ENCODE data around the gene CLIC6. TPM values are rescaled to one million over a fixed set of nuclear protein-coding genes. Genes with fewer than 3 reads are reported as not detected.
A peak's percentile ranks its signal among the peaks of the same experiment; 100 is the strongest.

Gene CLIC6
- total and polyA plus RNA-seq, 4 donors = 15.1 to 63.9 (median 30.6) TPM

DNA sequence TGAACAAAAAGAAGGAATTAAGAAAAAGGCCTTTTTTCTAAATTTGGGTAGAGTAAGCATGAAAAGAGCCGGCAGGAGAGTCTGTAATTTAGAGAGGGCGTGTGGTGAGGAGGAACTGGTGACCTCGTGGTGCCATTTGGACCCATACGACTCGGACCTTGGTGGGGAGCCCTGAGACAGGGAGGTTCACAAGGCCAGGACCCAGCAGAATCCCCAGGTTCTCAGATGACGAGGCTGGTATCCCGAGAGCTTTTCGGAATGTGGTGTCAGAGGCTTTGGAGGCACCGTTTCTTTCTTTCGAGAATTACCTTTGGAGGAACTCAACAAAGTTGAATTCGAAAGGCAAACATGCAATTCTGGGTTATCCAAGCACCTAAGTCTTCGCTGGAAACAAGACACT is 34.8 kb downstream of the CLIC6 start:
- Histone ChIP-seq H3K9me3 (ENCODE audit: control insufficient read depth in 4 of 4, insufficient read depth in 3 of 4, low read length in 3 of 4) (no peaks in the 10 kb centered on the region), H3K4me1 (ENCODE audit: control insufficient read depth in 5 of 5, insufficient read depth in 5 of 5, low read length in 5 of 5) (peaks cover 0 to 13% (median 9%) of the 10 kb centered on the region in 5 donors), H3K36me3 (ENCODE audit: control insufficient read depth in 4 of 4, insufficient read depth in 4 of 4, low read length in 4 of 4) (no peaks in the 10 kb centered on the region), H3K4me3 (no peak overlapping the region), H3K9ac (ENCODE audit: insufficient read depth in 1 of 2, low read length in 2 of 2) (no peak overlapping the region), H3K27ac (ENCODE audit: low read depth in 1 of 2, low read length in 1 of 2) (peak overlapping the region in 1 of 2 donors; percentile 52), H3K27me3 (ENCODE audit: control insufficient read depth in 3 of 3, insufficient read depth in 3 of 3, low read length in 2 of 3) (no peaks in the 10 kb centered on the region)
- DNase-seq = no peak
- ATAC-seq (ENCODE audit: insufficient read depth, low FRiP score) = no peak
- 90 to 94% methylated on average over 12 of the region's 12 CpGs for WGBS, 2 donors
- TF ChIP-seq CTCF (IDR thresholded peaks at IDR 0.05; ENCODE audit: control extremely low read depth, extremely low read depth) = no peak

GRCh38 chr21:34704119-34704518 is 35.3 kb downstream of the CLIC6 start:
- DNase-seq (peak; percentile 43 to 75 (median 72)), ATAC-seq (ENCODE audit: insufficient read depth, low FRiP score) (no peak)

DNA sequence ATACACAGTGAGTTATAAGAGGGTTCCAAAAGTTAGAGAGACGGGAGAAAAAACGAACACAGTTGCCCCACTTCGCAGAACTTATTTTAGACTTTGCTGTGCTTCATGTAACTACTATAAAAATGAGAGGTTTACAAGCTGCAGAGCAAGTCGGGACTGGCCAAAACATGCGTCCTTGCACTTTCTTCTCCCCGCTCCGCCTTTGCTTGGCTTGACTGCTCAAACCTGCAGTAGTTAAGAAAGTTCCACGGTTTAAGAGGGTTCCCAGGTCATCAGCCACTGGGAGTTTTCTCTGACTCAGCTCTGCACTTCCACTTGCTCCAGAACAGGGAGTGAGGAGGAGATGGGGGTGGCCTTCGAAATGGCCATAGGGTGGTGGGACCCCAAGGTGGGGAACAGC is 36.2 kb downstream of the CLIC6 start:
- Histone ChIP-seq H3K4me1 (ENCODE audit: control insufficient read depth in 5 of 5, insufficient read depth in 5 of 5, low read length in 5 of 5) (peaks cover 0 to 13% (median 9%) of the 10 kb centered on the region in 5 donors), H3K9ac (ENCODE audit: insufficient read depth in 1 of 2, low read length in 2 of 2) (no peak overlapping the region), H3K9me3 (ENCODE audit: control insufficient read depth in 4 of 4, insufficient read depth in 3 of 4, low read length in 3 of 4) (no peaks in the 10 kb centered on the region), H3K27me3 (ENCODE audit: control insufficient read depth in 3 of 3, insufficient read depth in 3 of 3, low read length in 2 of 3) (no peaks in the 10 kb centered on the region), H3K4me3 (no peak overlapping the region), H3K27ac (ENCODE audit: low read depth in 1 of 2, low read length in 1 of 2) (no peak overlapping the region), H3K36me3 (ENCODE audit: control insufficient read depth in 4 of 4, insufficient read depth in 4 of 4, low read length in 4 of 4) (no peaks in the 10 kb centered on the region)
- TF ChIP-seq CTCF (IDR thresholded peaks at IDR 0.05; ENCODE audit: control extremely low read depth, extremely low read depth) = no peak
- DNase-seq (no peak), ATAC-seq (ENCODE audit: insufficient read depth, low FRiP score) (no peak)
- WGBS, 2 donors = 82 to 96% methylated on average over 9 of the region's 9 CpGs

More at GRCh38 chr21:34704119-34704518, 35.3 kb downstream of the CLIC6 start:
- 80 to 90% methylated on average over 7 of the region's 7 CpGs for WGBS, 2 donors
- H3K36me3 ChIP-seq (ENCODE audit: control insufficient read depth in 4 of 4, insufficient read depth in 4 of 4, low read length in 4 of 4) = no peaks in the 10 kb centered on the region
- H3K27ac ChIP-seq (ENCODE audit: low read depth in 1 of 2, low read length in 1 of 2) = no peak overlapping the region
- H3K9ac ChIP-seq (ENCODE audit: insufficient read depth in 1 of 2, low read length in 2 of 2) = no peak overlapping the region
- H3K4me1 ChIP-seq (ENCODE audit: control insufficient read depth in 5 of 5, insufficient read depth in 5 of 5, low read length in 5 of 5) = peaks cover 0 to 13% (median 9%) of the 10 kb centered on the region in 5 donors
- no peaks in the 10 kb centered on the region for H3K27me3 ChIP-seq (ENCODE audit: control insufficient read depth in 3 of 3, insufficient read depth in 3 of 3, low read length in 2 of 3)
- no peaks in the 10 kb centered on the region for H3K9me3 ChIP-seq (ENCODE audit: control insufficient read depth in 4 of 4, insufficient read depth in 3 of 4, low read length in 3 of 4)
- H3K4me3 ChIP-seq = no peak overlapping the region
- TF ChIP-seq CTCF (IDR thresholded peaks at IDR 0.05; ENCODE audit: control extremely low read depth, extremely low read depth) = no peak

DNA sequence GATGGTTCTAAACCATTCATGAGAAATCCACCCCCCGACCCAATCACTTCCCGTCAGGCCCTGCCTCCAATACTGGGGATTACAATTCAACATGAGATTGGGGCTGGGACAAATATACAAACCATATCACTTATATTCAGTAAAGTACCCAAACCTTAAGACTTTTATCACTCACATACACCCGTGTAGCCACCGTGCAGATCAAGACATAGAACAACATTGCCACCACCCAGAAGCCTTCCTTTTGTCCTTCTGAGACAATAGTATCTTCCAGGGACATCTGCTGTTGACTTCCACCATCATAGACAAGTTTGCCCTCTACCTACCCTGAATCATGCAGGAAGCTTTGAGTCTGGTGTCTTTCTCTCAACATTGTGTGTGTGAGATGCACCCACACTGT is 37.5 kb downstream of the CLIC6 start:
- H3K4me1 ChIP-seq (ENCODE audit: control insufficient read depth in 5 of 5, insufficient read depth in 5 of 5, low read length in 5 of 5) = peaks cover 0 to 13% (median 9%) of the 10 kb centered on the region in 5 donors
- peaks cover 0 to 2% (median 0%) of the 10 kb centered on the region in 4 donors for H3K9me3 ChIP-seq (ENCODE audit: control insufficient read depth in 4 of 4, insufficient read depth in 3 of 4, low read length in 3 of 4)
- no peaks in the 10 kb centered on the region for H3K27me3 ChIP-seq (ENCODE audit: control insufficient read depth in 3 of 3, insufficient read depth in 3 of 3, low read length in 2 of 3)
- no peaks in the 10 kb centered on the region for H3K36me3 ChIP-seq (ENCODE audit: control insufficient read depth in 4 of 4, insufficient read depth in 4 of 4, low read length in 4 of 4)
- ATAC-seq (ENCODE audit: insufficient read depth, low FRiP score) (no peak), DNase-seq (no peak)
- no peak for TF ChIP-seq CTCF (IDR thresholded peaks at IDR 0.05; ENCODE audit: control extremely low read depth, extremely low read depth)
- 84 to 87% methylated on average over 4 of the region's 4 CpGs for WGBS, 2 donors
- no peak overlapping the region for H3K9ac ChIP-seq (ENCODE audit: insufficient read depth in 1 of 2, low read length in 2 of 2)
- no peak overlapping the region for H3K4me3 ChIP-seq
- H3K27ac ChIP-seq (ENCODE audit: low read depth in 1 of 2, low read length in 1 of 2) = no peak overlapping the region
